Loucy (cell line): ENCODE measurements around the gene SUPT3H.

ENCODE experiments used
- CTCF ChIP-seq: fragments of 200-600 bp; sonication (generic); conservative IDR thresholded peaks from 2 replicates; pipeline ENCODE4 v1.5.1; 2014; ENCODE audit warnings: mild to moderate bottlenecking, antibody characterized with exemption, low read length
- EZH2phosphoT487 ChIP-seq: fragments of 200-600 bp; IDR thresholded peaks from 2 replicates; pipeline ENCODE4 v1.6.1; 2018; ENCODE audit warnings: antibody characterized with exemption, mild to moderate bottlenecking, moderate library complexity, borderline replicate concordance

- TF ChIP-seq CTCF (no peak), EZH2phosphoT487 (no peak)
These were observed 20.5 kb upstream of the SUPT3H start for GRCh38 chr6:45398075-45398813.
